Measurements from ENCODE around the gene SUSD1. TPM values are rescaled to one million over a fixed set of nuclear protein-coding genes. Genes with fewer than 3 reads are reported as not detected.

The SUSD1 gene
- total and polyA plus RNA-seq, 8 donors = 2.6 to 14.8 (median 4.4) TPM

DNA sequence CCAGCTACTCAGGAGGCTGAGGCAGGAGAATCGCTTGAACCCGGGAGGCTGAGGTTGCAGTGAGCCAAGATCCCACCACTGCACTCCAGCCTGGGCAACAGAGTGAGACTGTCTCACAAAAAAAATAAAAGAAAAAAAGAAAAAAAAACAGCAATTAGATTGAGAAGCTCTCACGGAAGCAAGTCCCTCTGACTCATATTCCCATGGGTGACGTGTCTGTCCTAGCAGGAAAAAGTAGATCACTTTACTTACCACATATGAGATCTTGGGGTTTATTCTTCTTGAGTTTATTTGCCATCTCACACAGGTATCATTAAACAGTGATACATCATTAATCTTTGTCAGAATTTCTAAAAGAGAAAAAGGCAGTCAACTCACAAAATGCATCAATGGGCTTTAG, 62.6 kb downstream of the SUSD1 start:
- H3K4me1 ChIP-seq = no peaks in the 10 kb centered on the region
- no peaks in the 10 kb centered on the region for H3K9me3 ChIP-seq
- peak in 1 of 4 donors; percentile 53 for ATAC-seq
- FAIRE-seq = no peak
- intact Hi-C loops (cut with DNase I) = loop anchor here in 1 of 3 donors (10.0 kb wide), 2 partner anchors 252 to 562 kb away; no protein-coding TSS in a partner anchor
- H3K27me3 ChIP-seq = no peaks in the 10 kb centered on the region
- no peak overlapping the region for H3K4me3 ChIP-seq
- no peak for DNase-seq
- no peak overlapping the region for H3K27ac ChIP-seq
- no peaks in the 10 kb centered on the region for H3K36me3 ChIP-seq
- TF ChIP-seq, protein P1, sequence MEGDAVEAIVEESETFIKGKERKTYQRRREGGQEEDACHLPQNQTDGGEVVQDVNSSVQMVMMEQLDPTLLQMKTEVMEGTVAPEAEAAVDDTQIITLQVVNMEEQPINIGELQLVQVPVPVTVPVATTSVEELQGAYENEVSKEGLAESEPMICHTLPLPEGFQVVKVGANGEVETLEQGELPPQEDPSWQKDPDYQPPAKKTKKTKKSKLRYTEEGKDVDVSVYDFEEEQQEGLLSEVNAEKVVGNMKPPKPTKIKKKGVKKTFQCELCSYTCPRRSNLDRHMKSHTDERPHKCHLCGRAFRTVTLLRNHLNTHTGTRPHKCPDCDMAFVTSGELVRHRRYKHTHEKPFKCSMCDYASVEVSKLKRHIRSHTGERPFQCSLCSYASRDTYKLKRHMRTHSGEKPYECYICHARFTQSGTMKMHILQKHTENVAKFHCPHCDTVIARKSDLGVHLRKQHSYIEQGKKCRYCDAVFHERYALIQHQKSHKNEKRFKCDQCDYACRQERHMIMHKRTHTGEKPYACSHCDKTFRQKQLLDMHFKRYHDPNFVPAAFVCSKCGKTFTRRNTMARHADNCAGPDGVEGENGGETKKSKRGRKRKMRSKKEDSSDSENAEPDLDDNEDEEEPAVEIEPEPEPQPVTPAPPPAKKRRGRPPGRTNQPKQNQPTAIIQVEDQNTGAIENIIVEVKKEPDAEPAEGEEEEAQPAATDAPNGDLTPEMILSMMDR (IDR thresholded peaks at IDR 0.05) = no peak
- 79 to 84% methylated on average over 4 of the region's 4 CpGs for WGBS, 2 donors

DNA sequence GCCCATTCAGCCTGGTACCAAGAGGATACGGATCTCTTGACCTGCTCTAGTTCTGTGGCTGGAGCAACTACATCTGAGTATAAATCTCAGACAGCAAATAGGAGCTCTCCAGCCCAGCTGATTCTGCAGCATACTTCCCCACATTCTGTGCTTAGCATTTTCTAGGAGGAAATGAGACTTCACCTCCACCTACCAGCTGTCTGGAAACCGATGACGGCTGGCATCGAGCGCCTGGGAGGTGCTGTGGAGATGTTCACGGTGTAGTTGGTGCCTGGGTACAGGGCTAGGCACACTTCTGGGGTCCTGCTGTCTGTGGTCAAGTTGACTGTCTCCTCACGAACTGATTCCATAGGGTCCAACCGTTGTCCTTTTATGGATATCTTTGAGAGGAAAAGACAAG, 63.6 kb downstream of the SUSD1 start:
- Histone ChIP-seq H3K27me3 (no peaks in the 10 kb centered on the region), H3K9me3 (no peaks in the 10 kb centered on the region), H3K4me3 (no peak overlapping the region), H3K36me3 (no peaks in the 10 kb centered on the region), H3K4me1 (no peaks in the 10 kb centered on the region), H3K27ac (no peak overlapping the region)
- no peak for DNase-seq
- 87 to 92% methylated on average over 8 of the region's 8 CpGs for WGBS, 2 donors
- TF ChIP-seq, protein P1 (IDR thresholded peaks at IDR 0.05) = no peak
- FAIRE-seq = no peak
- intact Hi-C loops (cut with DNase I) = loop anchor here in 1 of 3 donors (10.0 kb wide), 2 partner anchors 253 to 563 kb away; no protein-coding TSS in a partner anchor
- ATAC-seq = no peak

DNA sequence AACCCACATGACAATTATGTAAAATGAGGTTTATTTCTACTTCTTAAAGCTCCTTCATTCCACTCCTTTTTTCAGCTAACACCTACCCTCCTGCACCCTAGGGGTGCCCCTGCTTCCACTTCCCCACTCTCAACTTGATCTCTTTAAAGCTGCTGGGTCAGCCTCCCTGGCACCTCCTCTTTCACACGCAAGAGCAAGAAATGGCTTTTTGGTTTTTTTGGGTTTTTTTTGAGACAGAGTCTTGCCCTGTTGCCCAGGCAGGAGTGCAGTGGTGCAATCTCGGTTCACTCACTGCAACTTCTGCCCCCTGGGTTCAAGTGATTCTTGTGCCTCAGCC, 64.4 kb downstream of the SUSD1 start:
- H3K27ac ChIP-seq = no peak overlapping the region
- no peak for FAIRE-seq
- no peak for DNase-seq
- H3K9me3 ChIP-seq = no peaks in the 10 kb centered on the region
- no peaks in the 10 kb centered on the region for H3K36me3 ChIP-seq
- 94 to 95% methylated on average over 2 of the region's 2 CpGs for WGBS, 2 donors
- intact Hi-C loops (cut with DNase I) = loop anchor here in 1 of 3 donors (10.0 kb wide), 2 partner anchors 254 to 564 kb away; no protein-coding TSS in a partner anchor
- no peaks in the 10 kb centered on the region for H3K27me3 ChIP-seq
- ATAC-seq = no peak
- TF ChIP-seq, protein P1 (IDR thresholded peaks at IDR 0.05) = no peak
- H3K4me1 ChIP-seq = no peaks in the 10 kb centered on the region
- H3K4me3 ChIP-seq = no peak overlapping the region

DNA sequence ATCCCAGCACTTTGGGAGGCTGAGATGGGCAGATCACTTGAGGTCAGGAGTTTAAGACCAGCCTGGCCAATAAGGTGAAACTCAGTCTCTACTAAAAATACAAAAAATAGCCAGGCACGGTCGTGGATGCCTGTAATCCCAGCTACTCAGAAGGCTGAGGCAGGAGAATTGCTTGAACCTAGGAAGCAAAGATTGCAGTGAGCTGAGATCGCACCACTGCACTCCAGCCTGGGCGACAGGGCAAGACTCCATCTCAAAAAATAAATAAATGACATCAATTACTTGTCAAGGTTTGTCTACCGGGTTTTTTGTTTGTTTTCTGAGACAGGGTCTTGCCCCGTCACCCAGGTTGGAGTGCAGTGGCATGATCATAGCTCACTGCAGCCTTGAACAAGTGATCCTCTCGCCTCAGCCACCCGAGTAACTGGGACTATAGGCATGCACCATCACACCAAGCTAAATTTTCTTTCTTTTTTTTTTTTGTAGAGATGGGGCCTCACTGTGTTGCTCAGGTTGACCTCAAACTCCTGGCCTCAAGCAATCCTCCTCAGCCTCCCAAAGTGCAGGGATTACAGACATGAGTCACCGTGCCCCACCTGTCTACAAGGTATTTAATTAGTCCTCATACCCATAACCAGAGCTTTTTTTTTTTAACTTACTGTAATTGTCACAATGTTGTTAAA, 64.9 kb downstream of the SUSD1 start:
- H3K9me3 ChIP-seq = no peaks in the 10 kb centered on the region
- WGBS, 2 donors = 70 to 73% methylated on average over 9 of the region's 9 CpGs
- no peak overlapping the region for H3K4me3 ChIP-seq
- DNase-seq (no peak), ATAC-seq (no peak), FAIRE-seq (no peak)
- H3K27me3 ChIP-seq = no peaks in the 10 kb centered on the region
- H3K4me1 ChIP-seq = no peaks in the 10 kb centered on the region
- intact Hi-C loops (cut with DNase I) = loop anchor here in 1 of 3 donors (10.0 kb wide), 2 partner anchors 255 to 565 kb away; no protein-coding TSS in a partner anchor
- TF ChIP-seq, protein P1 (IDR thresholded peaks at IDR 0.05) = no peak
- H3K27ac ChIP-seq = no peak overlapping the region
- H3K36me3 ChIP-seq = no peaks in the 10 kb centered on the region

DNA sequence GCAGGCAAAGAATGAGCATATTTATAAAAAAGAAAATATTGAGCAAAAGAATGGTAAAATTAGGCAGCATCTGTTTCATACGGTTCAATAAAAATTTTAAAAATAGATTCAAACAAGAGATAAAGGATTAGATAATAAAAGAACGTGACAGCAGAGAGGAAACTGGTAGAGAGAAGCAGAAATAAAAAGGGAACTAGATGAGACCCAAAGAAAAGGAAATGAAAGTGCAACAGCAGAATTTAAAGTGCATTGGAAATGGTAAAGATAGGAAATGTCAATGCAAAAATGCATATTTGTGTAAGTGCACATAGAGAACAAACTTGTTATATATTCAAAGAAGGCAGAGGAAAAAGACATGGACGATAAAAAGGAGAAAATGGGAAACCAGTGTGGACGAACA, 70.2 kb downstream of the SUSD1 start:
- ATAC-seq (peak in 1 of 4 donors; percentile 11), DNase-seq (no peak), FAIRE-seq (no peak)
- no peaks in the 10 kb centered on the region for H3K4me1 ChIP-seq
- H3K27ac ChIP-seq = no peak overlapping the region
- no peaks in the 10 kb centered on the region for H3K9me3 ChIP-seq
- H3K4me3 ChIP-seq = no peak overlapping the region
- TF ChIP-seq, protein P1 (IDR thresholded peaks at IDR 0.05) = no peak
- WGBS, 2 donors = 73 to 76% methylated on average over 4 of the region's 4 CpGs
- H3K36me3 ChIP-seq = no peaks in the 10 kb centered on the region
- H3K27me3 ChIP-seq = no peaks in the 10 kb centered on the region
- intact Hi-C loops (cut with DNase I) = no loop called here
